Erythroblast (primary cell): ENCODE results near the gene CUBN.

Experiments
- GATA1 ChIP-seq: IDR thresholded peaks from 2 replicates; pipeline ENCODE4 v1.6.1; 2011; ENCODE audit warnings: low read depth, mild to moderate bottlenecking, control low read depth, low read length, moderate library complexity
- POLR2A ChIP-seq: IDR thresholded peaks from 2 replicates; pipeline ENCODE4 v1.6.1; 2011; ENCODE audit warnings: mild to moderate bottlenecking, low read length

GRCh38 chr10:17061418-17061817, 68.2 kb downstream of the CUBN start:
- TF ChIP-seq POLR2A (no peak), GATA1 (no peak)
